Testis (tissue), 2 donors: ENCODE data around the gene LIN7B.

Experiments
- POLR2A ChIP-seq: fragments of 450-650 bp; IDR thresholded peaks from one replicate; pipeline ENCODE4 v1.6.1; 2017; ENCODE audit warnings: antibody characterized with exemption, mild to moderate bottlenecking, moderate library complexity
- TF ChIP-seq, protein P1 (sequence below), 3 experiments: fragments of 450-650 bp in 2 of 3; fragments of 200-600 bp in 1 of 3; sonication (generic) in 1 of 3; IDR thresholded peaks; one replicate each; pipeline ENCODE4 v1.5.1; 2016 to 2019; ENCODE audit warnings: antibody characterized with exemption in 3 of 3, mild to moderate bottlenecking in 2 of 3, moderate library complexity in 1 of 3

DNA sequence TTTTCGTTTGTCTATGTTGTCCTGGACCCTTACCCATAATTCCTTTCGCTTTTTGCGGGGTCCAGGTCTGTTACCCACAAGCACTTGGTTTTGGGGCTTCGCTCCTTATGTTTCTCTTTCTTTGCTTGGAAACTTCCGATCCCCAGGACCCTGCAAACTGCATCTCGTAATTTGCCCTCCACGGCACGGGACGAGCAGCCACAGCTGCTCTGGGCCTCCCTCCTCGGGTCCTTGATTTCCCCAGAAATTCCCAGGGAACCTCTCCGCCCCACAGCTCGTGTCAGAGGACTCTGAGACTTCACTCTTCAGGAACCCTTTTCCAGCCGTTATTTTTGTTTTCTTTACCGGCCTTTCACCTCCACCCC, 28.3 kb upstream of the LIN7B start:
- TF ChIP-seq, protein P1, sequence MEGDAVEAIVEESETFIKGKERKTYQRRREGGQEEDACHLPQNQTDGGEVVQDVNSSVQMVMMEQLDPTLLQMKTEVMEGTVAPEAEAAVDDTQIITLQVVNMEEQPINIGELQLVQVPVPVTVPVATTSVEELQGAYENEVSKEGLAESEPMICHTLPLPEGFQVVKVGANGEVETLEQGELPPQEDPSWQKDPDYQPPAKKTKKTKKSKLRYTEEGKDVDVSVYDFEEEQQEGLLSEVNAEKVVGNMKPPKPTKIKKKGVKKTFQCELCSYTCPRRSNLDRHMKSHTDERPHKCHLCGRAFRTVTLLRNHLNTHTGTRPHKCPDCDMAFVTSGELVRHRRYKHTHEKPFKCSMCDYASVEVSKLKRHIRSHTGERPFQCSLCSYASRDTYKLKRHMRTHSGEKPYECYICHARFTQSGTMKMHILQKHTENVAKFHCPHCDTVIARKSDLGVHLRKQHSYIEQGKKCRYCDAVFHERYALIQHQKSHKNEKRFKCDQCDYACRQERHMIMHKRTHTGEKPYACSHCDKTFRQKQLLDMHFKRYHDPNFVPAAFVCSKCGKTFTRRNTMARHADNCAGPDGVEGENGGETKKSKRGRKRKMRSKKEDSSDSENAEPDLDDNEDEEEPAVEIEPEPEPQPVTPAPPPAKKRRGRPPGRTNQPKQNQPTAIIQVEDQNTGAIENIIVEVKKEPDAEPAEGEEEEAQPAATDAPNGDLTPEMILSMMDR (IDR thresholded peaks at IDR 0.05), result no peak
- no peak for TF ChIP-seq POLR2A
